Stimulated activated CD8-positive, alpha-beta memory T cell treated with anti-CD3 and anti-CD28 coated beads, Interleukin-7, amount 100 ng/mL, for 24 hours (primary cell): ENCODE results near the gene ZEB2.

Experiments used
- DNase-seq: peaks from one replicate; pipeline ENCODE4 v3.0.0-alpha.2; 2020; ENCODE audit warnings: low read depth

The ZEB2 gene

GRCh38 chr2:144357623-144358373, 162.1 kb downstream of the ZEB2 start:
- no peak for DNase-seq

- no peak for DNase-seq
Measured at GRCh38 chr2:144356402-144356801, 163.5 kb downstream of the ZEB2 start.

GRCh38 chr2:144354953-144355352, 165.0 kb downstream of the ZEB2 start:
- DNase-seq, result no peak

GRCh38 chr2:144351687-144352086, 168.2 kb downstream of the ZEB2 start:
- DNase-seq, result no peak

GRCh38 chr2:144350151-144350802, 169.6 kb downstream of the ZEB2 start:
- DNase-seq, result no peak

GRCh38 chr2:144349674-144350073, 170.2 kb downstream of the ZEB2 start:
- DNase-seq, result no peak

- no peak for DNase-seq
Measured at GRCh38 chr2:144348846-144349245, 171.1 kb downstream of the ZEB2 start.

GRCh38 chr2:144346229-144346628, 173.7 kb downstream of the ZEB2 start:
- DNase-seq, result no peak

GRCh38 chr2:144343145-144343544, 176.8 kb downstream of the ZEB2 start:
- DNase-seq, result no peak

- no peak for DNase-seq
Measured at GRCh38 chr2:144341538-144341937, 178.4 kb downstream of the ZEB2 start.

- no peak for DNase-seq
Measured at GRCh38 chr2:144339048-144339447, 180.9 kb downstream of the ZEB2 start.

- DNase-seq, result no peak
Measured at GRCh38 chr2:144334551-144334950, 185.4 kb downstream of the ZEB2 start.
